ENCODE measurements around the gene SGPP1. TPM values are rescaled to one million over a fixed set of nuclear protein-coding genes. Genes with fewer than 3 reads are reported as not detected.
"Not testable (repeated sequence)": the region's sequence is repeated elsewhere in the genome, so short reads cannot be mapped to it uniquely, and the experiment has no call there.

SGPP1 gene
- total RNA-seq, 1 experiment from 2014 or later: 27.0 TPM

GRCh38 chr14:63662776-63663175 is 65.1 kb downstream of the SGPP1 start:
- DNase-seq: no peak
- no TSS peak for BruUV-seq (replicated peaks)
- Mint-ChIP-seq H3K4me3 (ENCODE audit: low read depth, unreplicated experiment) (no peak overlapping the region), H3K9me3 (ENCODE audit: low read depth, unreplicated experiment) (no peaks in the 10 kb centered on the region), H3K27me3 (ENCODE audit: unreplicated experiment) (no peaks in the 10 kb centered on the region), H3K4me1 (ENCODE audit: low read depth, unreplicated experiment) (peaks cover 34% of the 10 kb centered on the region), H3K27ac (ENCODE audit: unreplicated experiment) (no peak overlapping the region), H3K36me3 (ENCODE audit: insufficient read depth, unreplicated experiment) (peaks cover 8% of the 10 kb centered on the region)
- CTCF ChIA-PET: interaction anchor here (0.5 to 2.0 kb wide), 2 partner anchors 21 to 1984 kb away, joined by 3 to 6 read pairs; partner anchors contain the start of gene WDR89
- no peak for TF ChIP-seq CTCF (IDR thresholded peaks at IDR 0.05; ENCODE audit: unreplicated experiment)
- intact Hi-C loops (cut with micrococcal nuclease; ENCODE audit: unreplicated experiment): loop anchor here (10.0 kb wide), 1 partner anchor 202 kb away; no protein-coding TSS in a partner anchor

DNA sequence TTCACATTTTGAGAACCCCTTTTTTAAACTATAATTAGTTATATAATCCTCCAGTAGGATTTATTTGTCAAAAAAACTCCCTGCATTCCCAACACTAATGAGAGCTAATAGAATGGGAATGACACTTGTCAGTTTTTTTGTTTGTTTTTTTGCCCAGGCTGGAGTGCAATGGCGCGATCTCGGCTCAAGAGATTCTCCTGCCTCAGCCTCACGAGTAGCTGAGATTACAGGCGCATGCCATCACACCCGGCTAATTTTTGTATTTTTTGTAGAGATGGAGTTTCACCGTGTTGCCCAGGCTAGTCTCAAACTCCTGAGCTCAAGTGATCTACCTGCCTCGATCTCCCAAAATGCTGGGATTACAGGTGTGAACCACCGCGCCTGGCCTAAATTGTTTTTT is 66.0 kb downstream of the SGPP1 start:
- intact Hi-C loops (cut with micrococcal nuclease; ENCODE audit: unreplicated experiment): loop anchor here (10.0 kb wide), 1 partner anchor 203 kb away; no protein-coding TSS in a partner anchor
- not testable (repeated sequence) for H3K27me3 Mint-ChIP-seq (ENCODE audit: unreplicated experiment); DNase-seq; H3K4me3 Mint-ChIP-seq (ENCODE audit: low read depth, unreplicated experiment); H3K36me3 Mint-ChIP-seq (ENCODE audit: insufficient read depth, unreplicated experiment); H3K9me3 Mint-ChIP-seq (ENCODE audit: low read depth, unreplicated experiment); BruUV-seq (replicated peaks); H3K27ac Mint-ChIP-seq (ENCODE audit: unreplicated experiment)
- CTCF ChIA-PET: interaction anchor here (0.5 kb wide), 1 partner anchor 96 kb away, joined by 4 read pairs; no protein-coding TSS in a partner anchor
- peaks cover 34% of the 10 kb centered on the region for H3K4me1 Mint-ChIP-seq (ENCODE audit: low read depth, unreplicated experiment)

DNA sequence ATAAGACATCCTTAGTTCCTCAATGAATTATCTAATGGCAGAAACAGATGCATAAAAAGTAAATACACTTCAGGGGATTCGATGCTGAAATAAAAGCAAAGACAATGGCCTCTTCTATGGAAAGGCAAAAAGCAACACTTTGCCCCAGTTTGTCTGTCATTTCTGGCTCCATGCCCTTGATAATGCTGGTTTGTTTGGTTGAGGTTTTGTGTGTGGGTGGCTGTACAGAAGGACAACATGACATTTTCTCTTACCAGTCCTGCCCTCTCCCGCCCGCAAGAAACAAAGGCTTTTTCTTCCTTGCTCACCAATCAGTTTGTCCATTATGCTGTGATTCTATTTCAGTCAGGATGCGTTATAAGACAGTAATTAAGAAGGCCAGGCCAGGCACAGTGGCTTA is 68.1 kb downstream of the SGPP1 start:
- Mint-ChIP-seq H3K4me3 (ENCODE audit: low read depth, unreplicated experiment) (no peak overlapping the region), H3K36me3 (ENCODE audit: insufficient read depth, unreplicated experiment) (peaks cover 8% of the 10 kb centered on the region), H3K27ac (ENCODE audit: unreplicated experiment) (peak overlapping the region; percentile 80), H3K9me3 (ENCODE audit: low read depth, unreplicated experiment) (no peaks in the 10 kb centered on the region), H3K4me1 (ENCODE audit: low read depth, unreplicated experiment) (peaks cover 29% of the 10 kb centered on the region), H3K27me3 (ENCODE audit: unreplicated experiment) (no peaks in the 10 kb centered on the region)
- peak; percentile 64 for DNase-seq
- no TSS peak for BruUV-seq (replicated peaks)
- intact Hi-C loops (cut with micrococcal nuclease; ENCODE audit: unreplicated experiment): loop anchor here (10.0 kb wide), 1 partner anchor 205 kb away; no protein-coding TSS in a partner anchor
- CTCF ChIA-PET: interaction anchor here (0.7 to 1.6 kb wide), 6 partner anchors 10 to 289 kb away, joined by 3 to 5 read pairs (median 4); partner anchors contain the start of gene WDR89
- TF ChIP-seq CTCF (IDR thresholded peaks at IDR 0.05; ENCODE audit: unreplicated experiment): no peak

DNA sequence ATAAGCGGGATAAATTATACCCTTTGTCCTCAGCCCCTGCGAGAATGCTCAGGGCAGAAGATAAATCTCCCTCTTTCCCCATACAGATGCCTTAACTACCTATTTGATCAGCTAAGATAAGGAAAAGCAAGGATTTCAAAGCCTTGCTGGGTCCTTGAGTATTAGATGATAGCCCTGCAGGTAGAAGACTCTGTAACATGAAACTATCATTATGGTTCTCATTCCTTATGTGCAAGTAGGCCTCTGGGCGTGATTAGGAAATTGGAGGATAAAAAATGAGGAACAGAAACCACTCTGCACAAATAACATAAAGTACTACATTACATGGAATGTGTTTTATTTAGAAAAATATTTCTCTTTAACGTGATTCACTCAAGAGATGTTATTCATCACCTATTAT is 71.7 kb downstream of the SGPP1 start:
- H3K27ac Mint-ChIP-seq (ENCODE audit: unreplicated experiment): no peak overlapping the region
- H3K36me3 Mint-ChIP-seq (ENCODE audit: insufficient read depth, unreplicated experiment): peaks cover 8% of the 10 kb centered on the region
- peaks cover 18% of the 10 kb centered on the region for H3K4me1 Mint-ChIP-seq (ENCODE audit: low read depth, unreplicated experiment)
- BruUV-seq (replicated peaks): no TSS peak
- no peak for TF ChIP-seq CTCF (IDR thresholded peaks at IDR 0.05; ENCODE audit: unreplicated experiment)
- no peak overlapping the region for H3K4me3 Mint-ChIP-seq (ENCODE audit: low read depth, unreplicated experiment)
- H3K27me3 Mint-ChIP-seq (ENCODE audit: unreplicated experiment): no peaks in the 10 kb centered on the region
- H3K9me3 Mint-ChIP-seq (ENCODE audit: low read depth, unreplicated experiment): no peaks in the 10 kb centered on the region
- CTCF ChIA-PET: no interaction called here
- intact Hi-C loops (cut with micrococcal nuclease; ENCODE audit: unreplicated experiment): loop anchor here (2.0 kb wide), 1 partner anchor 13 kb away; no protein-coding TSS in a partner anchor
- DNase-seq: no peak

DNA sequence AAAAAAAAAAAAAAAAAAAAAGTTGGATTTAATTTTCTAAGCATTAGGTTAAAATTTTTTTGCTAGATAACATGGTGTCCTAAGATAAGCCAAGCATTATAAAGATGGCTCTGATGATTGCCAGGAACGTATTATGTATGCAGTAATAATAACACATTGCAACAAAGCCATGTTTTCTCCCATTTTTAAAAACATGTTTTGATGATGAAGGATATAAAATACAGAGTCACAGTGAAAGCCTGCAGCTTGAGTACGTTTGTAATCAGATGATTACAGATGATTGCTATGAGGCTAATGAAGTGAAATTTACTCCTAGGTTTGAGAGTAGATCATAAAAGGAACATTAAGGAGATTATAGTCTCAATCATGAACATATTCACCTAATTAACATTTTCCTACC is 72.9 kb downstream of the SGPP1 start:
- Mint-ChIP-seq H3K4me1 (ENCODE audit: low read depth, unreplicated experiment) (peaks cover 9% of the 10 kb centered on the region), H3K4me3 (ENCODE audit: low read depth, unreplicated experiment) (no peak overlapping the region), H3K36me3 (ENCODE audit: insufficient read depth, unreplicated experiment) (peaks cover 7% of the 10 kb centered on the region), H3K9me3 (ENCODE audit: low read depth, unreplicated experiment) (no peaks in the 10 kb centered on the region), H3K27me3 (ENCODE audit: unreplicated experiment) (no peaks in the 10 kb centered on the region), H3K27ac (ENCODE audit: unreplicated experiment) (no peak overlapping the region)
- DNase-seq: no peak
- TF ChIP-seq CTCF (IDR thresholded peaks at IDR 0.05; ENCODE audit: unreplicated experiment): no peak
- intact Hi-C loops (cut with micrococcal nuclease; ENCODE audit: unreplicated experiment): no loop called here
- CTCF ChIA-PET: no interaction called here
- BruUV-seq (replicated peaks): no TSS peak

Data from Calu3 (cell line).